T-helper 2 cell treated with Interferon-gamma antibody and Interleukin-4, amounts not matched to agents 5 μg/mL and 100 μg/mL, for 36 hours (primary cell): ENCODE measurements around the gene STK25.

Experiments used
- DNase-seq: peaks from one replicate; pipeline ENCODE4 v3.0.0; 2021; ENCODE audit warnings: low spot score
- H3K27ac Mint-ChIP-seq: one replicate; pipeline ENCODE4 v1.8.0; 2021; ENCODE audit warnings: mild to moderate bottlenecking, mixed read lengths
- H3K27me3 Mint-ChIP-seq: one replicate; pipeline ENCODE4 v1.8.0; 2021; ENCODE audit warnings: low read depth, mixed read lengths
- H3K36me3 Mint-ChIP-seq: one replicate; pipeline ENCODE4 v1.8.0; 2021; ENCODE audit warnings: low read depth, mixed read lengths
- H3K4me1 Mint-ChIP-seq: one replicate; pipeline ENCODE4 v1.8.0; 2021; ENCODE audit warnings: low read depth, mixed read lengths
- H3K4me3 Mint-ChIP-seq: one replicate; pipeline ENCODE4 v1.8.0; 2022; ENCODE audit warnings: mild to moderate bottlenecking, moderate library complexity, mixed read lengths
- H3K9me3 Mint-ChIP-seq: one replicate; pipeline ENCODE4 v1.8.0; 2021; ENCODE audit warnings: mixed read lengths

STK25 gene

GRCh38 chr2:241499146-241499965, 9.0 kb downstream of the STK25 start:
- Mint-ChIP-seq H3K27ac (no peak overlapping the region), H3K4me3 (no peak overlapping the region), H3K4me1 (no peaks in the 10 kb centered on the region), H3K27me3 (no peaks in the 10 kb centered on the region), H3K36me3 (peaks cover 7% of the 10 kb centered on the region), H3K9me3 (no peaks in the 10 kb centered on the region)
- DNase-seq = no peak

GRCh38 chr2:241498115-241499070, 10.0 kb downstream of the STK25 start:
- Mint-ChIP-seq H3K4me3 (no peak overlapping the region), H3K4me1 (no peaks in the 10 kb centered on the region), H3K27me3 (no peaks in the 10 kb centered on the region), H3K36me3 (peaks cover 7% of the 10 kb centered on the region), H3K27ac (no peak overlapping the region), H3K9me3 (no peaks in the 10 kb centered on the region)
- no peak for DNase-seq

- Mint-ChIP-seq H3K4me3 (no peak overlapping the region), H3K27ac (no peak overlapping the region), H3K4me1 (no peaks in the 10 kb centered on the region), H3K27me3 (no peaks in the 10 kb centered on the region), H3K9me3 (no peaks in the 10 kb centered on the region), H3K36me3 (peaks cover 7% of the 10 kb centered on the region)
- no peak for DNase-seq
Measured at GRCh38 chr2:241496904-241497877, 11.2 kb downstream of the STK25 start.

- Mint-ChIP-seq H3K4me1 (no peaks in the 10 kb centered on the region), H3K9me3 (no peaks in the 10 kb centered on the region)
Measured at GRCh38 chr2:241496003-241496707, 12.2 kb downstream of the STK25 start.

GRCh38 chr2:241495172-241496002, 13.0 kb downstream of the STK25 start:
- H3K4me1 Mint-ChIP-seq = no peaks in the 10 kb centered on the region
- H3K27me3 Mint-ChIP-seq = no peaks in the 10 kb centered on the region
- no peaks in the 10 kb centered on the region for H3K9me3 Mint-ChIP-seq
- H3K36me3 Mint-ChIP-seq = peaks cover 6% of the 10 kb centered on the region
- H3K27ac Mint-ChIP-seq = no peak overlapping the region
- H3K4me3 Mint-ChIP-seq = no peak overlapping the region
- DNase-seq = no peak

More at GRCh38 chr2:241496003-241496707, 12.2 kb downstream of the STK25 start:
- no peaks in the 10 kb centered on the region for H3K27me3 Mint-ChIP-seq
- no peak overlapping the region for H3K27ac Mint-ChIP-seq
- peaks cover 6% of the 10 kb centered on the region for H3K36me3 Mint-ChIP-seq
- DNase-seq = no peak
- no peak overlapping the region for H3K4me3 Mint-ChIP-seq

- Mint-ChIP-seq H3K9me3 (no peaks in the 10 kb centered on the region), H3K36me3 (peaks cover 6% of the 10 kb centered on the region), H3K27me3 (no peaks in the 10 kb centered on the region), H3K27ac (no peak overlapping the region), H3K4me1 (no peaks in the 10 kb centered on the region), H3K4me3 (no peak overlapping the region)
- DNase-seq = no peak
Measured at GRCh38 chr2:241494311-241494908, 14.0 kb downstream of the STK25 start.

- Mint-ChIP-seq H3K36me3 (peaks cover 6% of the 10 kb centered on the region), H3K4me1 (no peaks in the 10 kb centered on the region), H3K9me3 (no peaks in the 10 kb centered on the region), H3K27ac (no peak overlapping the region), H3K27me3 (no peaks in the 10 kb centered on the region), H3K4me3 (no peak overlapping the region)
- no peak for DNase-seq
Measured at GRCh38 chr2:241493092-241493491, 15.3 kb downstream of the STK25 start.

- no peak overlapping the region for H3K27ac Mint-ChIP-seq
- H3K36me3 Mint-ChIP-seq = peaks cover 4% of the 10 kb centered on the region
- H3K4me3 Mint-ChIP-seq = no peak overlapping the region
- no peaks in the 10 kb centered on the region for H3K9me3 Mint-ChIP-seq
- no peaks in the 10 kb centered on the region for H3K4me1 Mint-ChIP-seq
- no peak for DNase-seq
- H3K27me3 Mint-ChIP-seq = no peaks in the 10 kb centered on the region
Measured at GRCh38 chr2:241492174-241492565, 16.2 kb downstream of the STK25 start.

- Mint-ChIP-seq H3K9me3 (no peaks in the 10 kb centered on the region), H3K27ac (no peak overlapping the region), H3K4me1 (no peaks in the 10 kb centered on the region), H3K4me3 (no peak overlapping the region), H3K36me3 (peaks cover 2% of the 10 kb centered on the region), H3K27me3 (no peaks in the 10 kb centered on the region)
- no peak for DNase-seq
Measured at GRCh38 chr2:241491549-241492173, 16.7 kb downstream of the STK25 start.

- no peaks in the 10 kb centered on the region for H3K27me3 Mint-ChIP-seq
- H3K27ac Mint-ChIP-seq = no peak overlapping the region
- H3K9me3 Mint-ChIP-seq = no peaks in the 10 kb centered on the region
- no peaks in the 10 kb centered on the region for H3K4me1 Mint-ChIP-seq
- no peak for DNase-seq
- no peak overlapping the region for H3K4me3 Mint-ChIP-seq
- no peaks in the 10 kb centered on the region for H3K36me3 Mint-ChIP-seq
Measured at GRCh38 chr2:241490825-241491506, 17.4 kb downstream of the STK25 start.
